ENCODE measurements around the gene ST3GAL4. TPM values are rescaled to one million over a fixed set of nuclear protein-coding genes. Genes with fewer than 3 reads are reported as not detected.

The ST3GAL4 gene
- total RNA-seq, 4 donors from 2014 or later = 13.2 to 59.3 (median 41.9) TPM

DNA sequence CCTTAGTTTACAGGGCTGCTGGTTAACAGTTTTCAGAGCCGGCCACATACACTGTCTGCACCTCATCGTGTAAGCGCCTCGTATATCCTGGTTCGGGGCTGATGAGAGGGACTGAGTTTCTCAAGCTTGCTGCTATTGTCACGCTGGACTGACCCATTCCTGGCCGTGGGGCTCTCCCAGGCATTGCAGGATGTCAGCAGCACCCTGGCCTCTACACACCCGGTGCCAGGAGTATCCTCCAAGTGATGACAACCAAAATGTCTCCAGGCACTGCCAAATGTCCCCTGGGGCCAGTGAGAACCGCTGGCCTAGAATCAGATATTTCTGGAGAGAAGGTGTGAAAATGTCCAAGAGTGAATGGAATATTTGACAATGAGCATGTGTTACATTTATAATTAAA, 82.8 kb downstream of the ST3GAL4 start:
- DNase-seq (ENCODE audit: low spot score) (no peak), ATAC-seq (ENCODE audit: low FRiP score) (no peak)
- no peak for TF ChIP-seq CTCF (IDR thresholded peaks at IDR 0.05)

GRCh38 chr11:126438691-126439090, 83.2 kb downstream of the ST3GAL4 start:
- DNase-seq (ENCODE audit: low spot score) (no peak), ATAC-seq (ENCODE audit: low FRiP score) (no peak)
- no peak for TF ChIP-seq CTCF (IDR thresholded peaks at IDR 0.05)

- no peak for DNase-seq (ENCODE audit: low spot score)
- no peak for TF ChIP-seq CTCF (IDR thresholded peaks at IDR 0.05)
- ATAC-seq (ENCODE audit: low FRiP score) = no peak
These were observed 84.8 kb downstream of the ST3GAL4 start for GRCh38 chr11:126440276-126440675.

GRCh38 chr11:126440792-126441514, 85.5 kb downstream of the ST3GAL4 start:
- TF ChIP-seq CTCF (IDR thresholded peaks at IDR 0.05) = peak in 2 of 3 donors; percentile 92 to 93
- DNase-seq (ENCODE audit: low spot score) (peak; percentile 86), ATAC-seq (ENCODE audit: low FRiP score) (peak; percentile 89)

GRCh38 chr11:126443120-126443519, 87.6 kb downstream of the ST3GAL4 start:
- DNase-seq (ENCODE audit: low spot score) (no peak), ATAC-seq (ENCODE audit: low FRiP score) (no peak)
- TF ChIP-seq CTCF (IDR thresholded peaks at IDR 0.05) = no peak

- DNase-seq (ENCODE audit: low spot score) (no peak), ATAC-seq (ENCODE audit: low FRiP score) (no peak)
- no peak for TF ChIP-seq CTCF (IDR thresholded peaks at IDR 0.05)
These were observed 88.6 kb downstream of the ST3GAL4 start for GRCh38 chr11:126444072-126444471.

DNA sequence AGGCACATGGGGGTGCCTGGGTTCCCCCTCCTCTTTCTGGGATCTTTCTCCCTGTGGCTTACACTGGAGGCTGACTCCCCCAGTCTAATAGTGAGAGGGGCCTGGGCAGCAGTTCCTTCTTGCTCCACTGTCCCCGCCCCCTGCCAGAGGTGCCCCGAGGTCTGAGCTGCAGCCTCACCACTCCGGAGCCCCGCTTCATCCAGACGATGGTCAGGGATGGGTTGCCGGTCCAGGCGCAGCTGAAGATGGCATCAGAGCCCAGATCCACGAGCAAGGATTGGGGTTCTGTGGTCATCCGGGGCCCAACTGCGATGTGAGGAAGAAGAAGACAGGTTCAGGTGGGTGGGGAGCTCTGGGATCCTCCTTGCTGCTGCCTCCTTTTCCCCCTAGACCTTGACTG, 91.1 kb downstream of the ST3GAL4 start:
- TF ChIP-seq CTCF (IDR thresholded peaks at IDR 0.05) = no peak
- ATAC-seq (ENCODE audit: low FRiP score) (no peak), DNase-seq (ENCODE audit: low spot score) (no peak)
